Esophagus mucosa (tissue), 1 donor: Measurements from ENCODE around the gene CMIP. TPM values are rescaled to one million over a fixed set of nuclear protein-coding genes. Genes with fewer than 3 reads are reported as not detected.
A peak's percentile ranks its signal among the peaks of the same experiment; 100 is the strongest.

ENCODE experiments used
- ATAC-seq: fragments of 200-7000 bp; cut with Tn5 transposase; one replicate; pipeline ENCODE4 v1.9.1; 2020
- total RNA-seq: library from RNA; stranded (reverse); gene quantifications from one replicate; pipeline ENCODE4 v1.2.4, GENCODE V29; 2023
- donor health status: DM: yes; HTN: yes; CAD: no.

Gene CMIP
- total RNA-seq, 1 donor from 2014 or later = 47.0 TPM

GRCh38 chr16:81536648-81537047, 92.0 kb downstream of the CMIP start:
- no peak for ATAC-seq

- ATAC-seq = no peak
Measured at GRCh38 chr16:81537721-81538561, 93.3 kb downstream of the CMIP start.

DNA sequence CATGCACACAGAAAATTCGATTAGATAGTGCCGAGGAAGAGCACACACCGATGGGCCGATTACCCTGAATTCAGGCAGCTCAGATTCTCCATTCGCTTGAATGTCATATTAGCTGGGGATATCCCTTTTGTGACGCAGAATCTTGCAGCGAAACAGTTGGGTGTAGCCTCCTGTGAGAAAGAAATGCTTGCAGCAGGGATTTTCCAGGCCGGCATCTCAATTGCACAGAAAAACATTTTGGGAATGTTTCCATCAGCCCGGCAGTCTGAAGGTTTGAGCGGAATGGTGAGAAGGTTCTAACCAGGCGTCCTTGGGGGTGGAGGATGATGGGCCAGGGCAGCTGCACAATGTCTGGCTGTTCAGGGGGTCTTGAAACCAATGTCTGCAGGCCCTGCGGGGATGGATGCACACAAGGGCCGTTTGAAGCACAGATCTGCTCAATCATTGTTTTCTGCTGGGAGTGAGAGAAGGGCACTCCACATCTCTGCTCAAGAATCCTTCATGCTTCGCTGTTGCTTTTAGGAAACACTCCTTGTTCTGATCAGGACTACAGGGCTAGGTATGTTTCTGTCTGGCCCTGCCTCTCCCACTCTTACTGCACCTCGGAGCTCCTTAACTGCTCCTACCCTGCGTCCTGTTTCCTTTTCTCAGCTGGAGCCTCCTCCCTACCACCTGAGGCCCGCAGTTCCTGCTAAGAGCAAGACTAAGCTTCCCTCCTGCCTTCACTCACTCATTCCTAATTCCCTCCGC, 94.6 kb downstream of the CMIP start:
- ATAC-seq = no peak

DNA sequence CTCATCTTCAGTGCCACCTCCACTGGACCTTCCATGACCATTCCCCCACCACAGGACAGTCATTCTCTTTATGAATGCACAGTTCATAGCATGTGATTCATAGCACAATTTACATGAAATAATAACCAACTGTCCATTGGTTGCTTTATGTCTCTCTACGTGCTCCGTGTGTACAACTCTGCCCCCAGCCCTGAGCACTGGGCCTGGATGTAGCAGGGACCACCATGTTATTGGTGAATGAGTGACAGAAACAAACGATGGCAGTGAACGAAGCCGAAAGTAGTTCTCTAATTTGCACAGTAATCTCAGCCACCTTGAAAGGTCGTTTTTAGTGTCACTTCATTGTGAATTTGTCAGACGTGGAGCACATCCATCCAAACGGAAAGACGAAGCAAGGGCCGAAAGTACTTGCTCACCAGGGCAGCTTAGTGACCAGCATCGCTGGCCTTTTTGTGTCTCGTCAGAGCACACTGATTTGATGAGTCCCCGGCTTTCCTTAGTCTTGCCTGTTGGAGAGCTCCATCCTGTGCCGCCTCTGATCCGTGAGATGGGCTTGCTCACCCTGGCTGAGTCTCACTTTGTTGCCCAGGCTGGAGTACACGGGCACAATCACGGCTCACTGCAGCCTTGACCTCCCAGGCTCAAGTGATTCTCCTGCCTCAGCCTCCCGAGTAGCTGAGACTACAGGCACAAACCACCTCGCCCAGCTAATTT, 95.3 kb downstream of the CMIP start:
- no peak for ATAC-seq

GRCh38 chr16:81541314-81541713, 96.7 kb downstream of the CMIP start:
- ATAC-seq = no peak

DNA sequence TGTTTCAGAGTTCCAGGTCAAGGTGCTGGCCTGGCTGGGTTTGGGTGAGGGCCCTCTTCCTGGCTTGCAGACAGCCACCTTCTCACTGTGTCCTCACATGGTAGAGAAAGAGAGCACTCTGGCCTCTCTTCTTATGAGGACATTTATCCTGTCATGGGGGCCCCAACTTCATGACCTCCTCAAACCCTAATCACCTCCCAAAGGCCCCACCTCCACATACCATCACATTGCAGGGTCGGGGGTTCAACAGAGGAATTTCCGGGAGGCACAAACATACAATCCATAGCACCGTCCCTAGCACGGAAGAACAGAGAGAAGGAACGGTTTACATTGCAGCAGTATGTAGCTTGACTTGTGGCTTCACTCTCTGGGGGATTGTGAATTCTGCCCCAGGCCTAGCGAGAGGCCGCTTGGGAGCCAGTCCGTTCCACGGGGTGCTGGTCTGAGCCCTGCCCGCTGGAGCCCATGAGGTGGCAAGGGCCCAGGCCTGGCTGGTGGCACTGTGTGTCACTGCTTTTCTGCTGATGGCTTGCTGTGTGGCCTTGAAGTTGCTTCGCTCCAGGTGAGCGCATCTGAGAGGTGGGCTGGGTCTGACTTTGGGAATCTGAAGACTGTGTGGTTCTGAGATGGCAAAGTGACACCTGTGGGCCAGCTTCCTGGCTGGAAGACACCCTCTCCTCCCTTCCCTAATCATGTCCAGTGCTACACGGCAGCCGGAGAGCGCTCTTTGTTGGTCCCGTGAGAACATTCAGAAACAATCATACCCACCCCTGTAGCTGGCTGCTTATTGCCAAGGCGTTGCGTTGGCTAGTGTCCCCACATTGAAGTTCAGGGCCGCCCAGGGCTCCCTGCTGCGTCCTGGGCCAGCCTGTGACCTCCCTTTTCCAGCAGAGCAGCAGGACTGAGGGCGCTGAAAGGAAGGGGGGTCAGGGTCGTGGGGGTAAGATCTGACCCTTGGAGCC, 98.3 kb downstream of the CMIP start:
- no peak for ATAC-seq

DNA sequence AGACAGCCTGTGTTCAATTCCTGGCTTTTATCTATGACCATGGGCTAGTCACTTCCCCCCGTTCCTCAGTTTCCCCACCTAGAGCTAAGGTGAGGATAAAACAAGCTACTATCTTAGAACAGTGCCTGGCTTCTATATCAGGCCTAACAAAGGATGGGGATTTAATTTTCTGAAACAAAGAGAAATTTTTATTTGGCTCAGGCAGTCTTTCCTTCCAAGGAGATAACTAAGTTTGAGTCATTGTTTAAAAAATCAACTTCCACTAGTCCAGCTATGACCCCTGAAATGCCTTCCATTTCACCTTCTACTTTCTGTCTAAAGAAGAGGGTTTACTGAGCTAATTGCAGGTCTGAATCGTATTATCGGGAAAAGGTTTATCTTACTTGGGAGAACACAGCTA, 99.0 kb downstream of the CMIP start:
- no peak for ATAC-seq

GRCh38 chr16:81544261-81544660, 99.7 kb downstream of the CMIP start:
- ATAC-seq = no peak

GRCh38 chr16:81544700-81545271, 100.2 kb downstream of the CMIP start:
- ATAC-seq = no peak

DNA sequence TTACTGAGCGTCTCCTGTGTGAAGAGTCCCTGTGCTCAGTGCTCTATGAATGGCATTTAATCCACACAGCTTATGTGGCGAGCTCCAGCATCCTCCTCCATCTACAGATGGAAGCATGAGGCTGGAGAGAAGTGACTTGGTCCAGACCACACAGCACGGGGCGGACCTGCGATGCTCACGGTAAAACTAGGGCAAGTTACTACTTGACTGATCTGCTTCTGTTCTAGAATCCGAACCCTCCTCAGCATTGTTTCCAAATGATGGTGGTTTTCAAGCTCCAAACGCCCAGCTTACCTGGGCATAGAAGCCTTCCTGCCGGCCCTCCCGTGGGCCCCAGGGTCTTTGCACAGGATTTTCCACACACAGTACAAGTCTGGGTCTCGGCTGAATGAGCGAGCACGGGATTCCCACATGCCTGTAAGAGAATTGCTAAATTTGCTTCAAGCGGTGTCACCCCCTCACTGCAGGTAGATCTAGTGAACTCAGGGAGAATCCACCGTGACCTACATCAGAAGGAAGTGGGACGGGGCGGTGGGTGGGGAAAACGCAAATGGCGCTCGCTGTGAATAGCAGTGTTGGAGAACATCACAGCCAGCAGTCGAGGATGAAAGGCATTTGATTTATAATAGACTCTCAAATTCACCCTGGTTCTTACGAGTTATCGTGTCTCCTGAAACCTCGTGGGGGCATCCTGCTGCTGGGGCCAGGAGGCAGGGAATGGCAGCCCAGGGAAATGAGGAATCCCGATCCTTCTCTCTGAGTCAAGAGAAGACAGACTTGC, 101.1 kb downstream of the CMIP start:
- ATAC-seq = peak; percentile 21

- no peak for ATAC-seq
Measured at GRCh38 chr16:81546781-81547180, 102.2 kb downstream of the CMIP start.

DNA sequence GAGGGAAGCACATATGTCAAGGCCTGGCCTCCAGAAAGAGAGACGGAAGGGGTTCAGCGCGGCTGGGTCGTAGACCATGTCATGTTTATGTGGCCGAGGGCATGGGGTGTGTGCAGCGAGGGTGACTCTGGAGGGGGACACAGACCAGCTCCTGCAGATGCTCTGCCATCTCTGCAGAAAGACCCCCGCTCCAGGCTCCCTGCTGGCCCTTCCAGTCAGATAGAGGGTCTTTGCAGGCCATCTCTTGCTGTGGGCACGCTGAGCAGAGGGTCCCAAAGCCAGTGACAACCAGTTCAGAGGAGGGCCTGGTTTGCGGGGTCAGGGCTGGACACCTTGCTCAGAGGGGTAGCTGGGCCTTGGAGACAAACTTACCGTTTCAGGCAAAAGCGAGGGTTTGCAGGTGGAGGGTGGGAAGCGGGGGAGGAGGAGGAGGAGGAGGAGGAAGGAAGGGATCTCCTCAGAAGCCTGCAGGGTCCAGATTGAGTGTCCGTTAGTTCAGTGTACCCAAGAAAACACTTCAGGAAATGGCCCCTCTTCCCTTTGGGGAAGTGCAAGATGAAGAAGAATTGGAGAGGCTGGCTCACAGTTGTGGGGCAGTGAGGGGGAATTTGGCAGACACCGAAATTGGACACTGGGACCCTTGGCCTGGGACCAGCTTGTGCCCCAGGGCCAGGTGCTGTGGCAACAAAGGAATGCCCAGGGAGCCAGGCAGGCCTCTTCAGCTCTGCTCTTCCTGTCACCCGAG, 102.8 kb downstream of the CMIP start:
- ATAC-seq = no peak

DNA sequence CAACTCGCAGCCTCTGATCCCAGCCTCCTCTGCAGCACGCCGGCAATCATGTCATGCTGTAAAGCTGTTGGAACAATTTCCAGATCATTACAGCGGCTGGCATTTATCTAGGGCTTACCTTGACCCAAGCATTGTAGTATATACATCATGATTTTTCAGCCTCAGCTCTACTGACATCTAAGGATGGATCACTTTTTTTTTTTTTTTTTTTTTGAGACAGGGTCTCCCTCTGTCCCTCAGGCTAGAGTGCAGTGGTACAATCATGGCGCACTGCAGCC, 103.3 kb downstream of the CMIP start:
- no peak for ATAC-seq

DNA sequence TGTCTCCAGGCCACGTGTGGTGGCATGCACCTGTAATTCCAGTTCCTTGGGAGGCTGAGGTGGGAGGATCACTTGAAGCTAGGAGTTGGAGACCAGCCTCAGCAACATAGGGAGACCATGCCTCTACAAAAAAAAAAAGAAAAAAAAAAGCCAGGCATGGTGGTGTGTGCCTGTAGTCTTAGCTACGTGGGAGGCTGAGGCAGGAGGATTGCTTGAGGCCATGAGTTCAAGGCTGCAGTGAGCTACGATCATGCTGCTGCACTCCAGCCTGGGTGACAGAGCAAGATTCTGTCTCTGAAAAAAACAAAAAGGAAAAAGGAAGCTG, 103.9 kb downstream of the CMIP start:
- ATAC-seq = no peak

DNA sequence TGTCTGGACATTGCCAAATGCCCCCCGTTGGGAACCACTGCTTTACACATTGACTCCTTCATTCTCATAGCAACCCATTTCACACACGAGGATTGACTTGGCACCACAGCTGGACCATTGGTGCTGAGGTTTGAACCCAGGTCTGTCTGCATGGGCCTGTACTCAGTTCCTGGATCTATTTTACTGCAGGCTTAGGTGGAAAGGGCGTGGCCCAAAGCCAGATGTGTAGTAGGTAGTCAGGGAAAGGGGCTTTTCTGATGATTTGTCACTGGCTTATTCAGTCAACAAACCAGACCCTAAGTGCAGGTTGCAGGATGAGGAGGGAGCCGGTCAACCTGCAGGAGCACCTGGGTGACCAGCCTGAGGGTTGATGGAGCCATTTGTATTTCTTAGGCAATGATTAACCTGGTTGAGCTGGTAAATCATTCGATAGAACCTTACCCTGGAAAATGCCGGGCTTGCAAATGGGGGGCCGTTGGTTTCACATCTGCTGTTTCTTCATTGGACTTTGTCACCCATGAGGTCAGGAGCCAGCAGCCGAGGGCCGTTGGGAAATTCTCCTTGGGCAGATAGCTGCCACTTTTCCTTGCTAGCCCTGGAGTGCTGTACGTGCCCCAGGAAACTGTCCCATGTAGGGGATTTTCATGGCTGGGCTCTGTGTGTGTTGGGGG, 104.4 kb downstream of the CMIP start:
- ATAC-seq = no peak

- ATAC-seq = no peak
Measured at GRCh38 chr16:81549547-81550431, 105.2 kb downstream of the CMIP start.

DNA sequence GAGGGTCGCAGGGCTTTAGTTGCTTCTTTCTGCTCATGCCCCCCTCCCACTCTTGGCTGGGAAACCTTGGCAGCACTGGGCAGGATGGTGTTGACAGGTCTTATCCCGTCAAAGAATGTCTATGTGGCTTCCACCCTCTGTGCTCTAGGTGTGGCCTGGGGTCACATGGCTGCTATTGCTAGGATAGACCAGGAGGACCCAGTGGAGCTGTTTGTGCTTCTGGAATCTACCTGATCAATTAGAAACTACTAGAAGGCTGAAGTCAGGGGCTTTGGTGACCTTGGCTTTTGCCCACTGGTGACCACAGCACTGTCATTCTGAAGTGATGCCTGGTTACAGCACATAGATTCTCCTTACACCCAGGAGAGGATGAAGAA, 105.8 kb downstream of the CMIP start:
- no peak for ATAC-seq

DNA sequence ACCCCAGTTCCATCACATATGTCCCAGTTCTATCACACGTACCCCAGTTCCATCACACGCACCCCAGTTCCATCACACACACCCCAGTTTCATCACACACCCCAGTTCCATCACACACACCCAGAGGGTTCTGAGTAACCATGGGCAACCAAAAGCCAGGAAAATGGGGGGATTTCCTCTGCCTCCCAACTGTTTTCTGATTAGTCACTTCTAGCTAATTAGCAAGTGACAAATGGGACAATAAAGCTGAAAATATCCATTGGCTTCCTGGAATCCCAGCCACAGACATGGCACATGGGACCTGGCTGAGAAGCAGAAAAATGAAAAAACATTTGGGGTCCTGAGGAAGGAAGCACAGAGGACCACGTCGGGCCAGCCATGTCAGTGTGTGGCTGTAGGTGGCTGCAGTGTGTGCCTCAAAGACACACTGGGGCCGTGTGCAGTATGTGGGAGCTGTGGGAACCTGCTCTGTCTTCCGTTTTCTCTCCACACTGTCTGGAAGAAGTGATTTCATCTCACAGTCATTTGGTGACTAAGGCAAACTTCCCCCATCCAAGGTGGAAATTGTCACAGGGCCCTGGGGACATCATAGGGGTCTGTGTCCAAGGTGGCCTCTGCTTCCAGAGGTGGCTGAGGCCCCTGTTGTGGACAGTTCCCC, 106.7 kb downstream of the CMIP start:
- peak; percentile 46 for ATAC-seq
